ENCODE data around the gene LCN1. TPM values are rescaled to one million over a fixed set of nuclear protein-coding genes. Genes with fewer than 3 reads are reported as not detected.

The LCN1 gene
- total RNA-seq, 4 donors from 2014 or later, result not detected

DNA sequence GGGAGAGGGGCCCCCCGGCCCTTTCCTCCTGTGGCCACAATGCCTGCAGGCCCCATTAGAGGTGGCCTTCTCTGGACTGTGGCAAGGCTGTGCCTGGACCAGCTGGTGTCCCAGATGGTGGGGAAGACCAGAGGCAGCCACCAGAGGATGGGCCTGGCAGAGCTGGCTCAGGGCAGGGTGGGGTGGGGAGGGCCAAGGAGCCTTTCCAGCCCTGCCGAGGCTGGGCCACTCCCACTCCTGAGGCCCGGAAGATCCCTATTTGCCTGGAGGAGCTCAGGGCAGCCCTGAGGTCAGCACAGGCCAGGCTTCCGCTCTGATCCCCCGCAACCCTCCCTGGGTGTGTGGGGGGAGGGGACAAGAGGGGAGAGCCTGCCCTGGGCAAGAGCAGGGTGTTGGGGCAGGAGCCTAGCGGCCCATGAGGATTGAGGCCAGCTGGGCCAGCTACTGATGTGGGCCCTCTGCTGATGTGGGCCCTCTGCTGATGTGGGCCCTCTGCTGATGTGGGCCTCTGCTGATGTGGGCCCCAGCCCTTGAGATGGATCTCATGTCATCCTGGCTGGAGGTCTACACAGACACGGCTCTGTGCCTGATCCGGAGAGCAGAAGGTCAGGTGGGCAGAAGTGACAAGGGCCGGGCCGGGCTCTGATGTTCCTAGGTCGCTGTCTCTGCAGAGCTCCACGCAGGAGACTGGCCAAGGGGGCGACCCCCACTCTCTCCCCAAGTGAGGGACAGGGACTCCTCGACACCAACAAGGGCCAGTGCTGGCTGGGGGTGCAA lies 14.7 kb upstream of the LCN1 start:
- peaks cover 10 to 18% (median 12%) of the 10 kb centered on the region in 3 donors for H3K4me1 ChIP-seq
- DNase-seq, result no peak
- H3K27me3 ChIP-seq, result no peaks in the 10 kb centered on the region
- H3K9me3 ChIP-seq, result no peaks in the 10 kb centered on the region
- peaks cover 9 to 40% (median 15%) of the 10 kb centered on the region in 3 donors for H3K36me3 ChIP-seq
- TF ChIP-seq CTCF (IDR thresholded peaks at IDR 0.05) (no peak), POLR2A (IDR thresholded peaks at IDR 0.05) (no peak)
- no peak overlapping the region for H3K27ac ChIP-seq
- intact Hi-C loops (cut with DNase I), result no loop called here
- 87% methylated on average over 7 of the region's 14 CpGs; no CpG with 5 or more reads in 1 of the 2 donors for WGBS, 2 donors
- no peak overlapping the region for H3K4me3 ChIP-seq

GRCh38 chr9:135507104-135508035 lies 13.9 kb upstream of the LCN1 start:
- no peak overlapping the region for H3K27ac ChIP-seq
- H3K4me1 ChIP-seq, result peaks cover 2 to 9% (median 4%) of the 10 kb centered on the region in 3 donors
- TF ChIP-seq POLR2A (IDR thresholded peaks at IDR 0.05), result no peak
- no peak for TF ChIP-seq CTCF (IDR thresholded peaks at IDR 0.05)
- no peak for DNase-seq
- WGBS, 2 donors, result 81 to 84% methylated on average over 7 to 16 of the region's 23 CpGs
- intact Hi-C loops (cut with DNase I), result no loop called here
- peaks cover 9 to 32% (median 15%) of the 10 kb centered on the region in 3 donors for H3K36me3 ChIP-seq
- no peak overlapping the region for H3K4me3 ChIP-seq
- no peaks in the 10 kb centered on the region for H3K9me3 ChIP-seq
- no peaks in the 10 kb centered on the region for H3K27me3 ChIP-seq

DNA sequence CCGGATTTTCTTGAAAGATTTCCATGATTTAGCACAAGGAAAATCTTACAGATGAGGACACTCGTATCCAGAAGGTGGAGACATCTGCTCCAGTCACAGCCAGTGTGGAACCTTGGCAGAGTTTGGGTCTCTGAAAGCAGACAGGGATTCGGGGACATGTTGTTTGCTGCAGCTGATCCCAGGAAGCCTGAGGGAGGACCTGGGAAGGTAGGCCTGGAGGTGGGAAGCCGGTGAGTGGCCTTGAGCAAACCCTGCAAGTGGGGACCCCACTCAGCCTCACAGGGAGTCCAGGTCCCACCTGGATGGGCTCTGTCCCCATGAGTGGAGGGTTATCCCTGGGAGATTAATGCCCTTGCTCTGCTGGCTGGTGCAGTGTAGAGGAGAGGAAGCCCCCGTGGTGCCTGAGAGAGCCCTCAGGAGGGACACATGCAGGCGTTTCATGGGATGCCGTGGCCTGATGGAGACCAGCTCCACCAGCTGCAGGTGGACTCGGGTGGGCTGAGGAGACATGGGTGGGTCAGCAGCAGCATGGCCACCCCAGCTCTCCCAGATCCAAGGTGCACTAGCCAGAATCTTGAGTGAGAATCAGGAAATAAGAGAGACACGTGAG lies 12.9 kb upstream of the LCN1 start:
- no peaks in the 10 kb centered on the region for H3K27me3 ChIP-seq
- DNase-seq, result no peak
- peaks cover 0 to 4% (median 0%) of the 10 kb centered on the region in 3 donors for H3K4me1 ChIP-seq
- intact Hi-C loops (cut with DNase I), result no loop called here
- H3K36me3 ChIP-seq, result peaks cover 6 to 22% (median 15%) of the 10 kb centered on the region in 3 donors
- H3K27ac ChIP-seq, result no peak overlapping the region
- WGBS, 2 donors, result 83 to 91% methylated on average over 3 to 6 of the region's 9 CpGs
- H3K9me3 ChIP-seq, result no peaks in the 10 kb centered on the region
- no peak for TF ChIP-seq POLR2A (IDR thresholded peaks at IDR 0.05)
- H3K4me3 ChIP-seq, result no peak overlapping the region

DNA sequence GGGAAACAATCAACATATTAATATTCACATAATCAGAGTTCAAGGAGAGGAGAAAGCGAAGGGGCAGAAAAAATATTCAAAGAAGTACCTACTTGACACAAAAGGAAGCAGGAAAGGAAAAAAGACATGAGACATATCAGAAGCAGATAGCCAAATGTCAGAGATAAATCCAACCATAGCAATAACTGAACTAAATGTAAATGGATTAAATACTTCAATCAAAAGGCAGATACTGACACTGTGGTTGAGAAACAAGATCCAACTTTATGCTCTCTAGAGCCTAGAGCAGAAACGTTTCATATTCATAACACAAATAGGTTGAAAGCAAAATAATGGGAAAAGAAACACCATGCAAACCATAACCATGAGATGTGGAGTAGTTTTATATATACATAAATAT lies 11.8 kb upstream of the LCN1 start:
- H3K27me3 ChIP-seq, result peaks cover 0 to 2% (median 0%) of the 10 kb centered on the region in 4 donors
- WGBS, 2 donors, result 70 to 81% methylated on average over 2 of the region's 2 CpGs
- no peak for DNase-seq

More for the DNA sequence above, 11.8 kb upstream of the LCN1 start:
- intact Hi-C loops (cut with DNase I), result no loop called here
- no peak overlapping the region for H3K4me3 ChIP-seq
- TF ChIP-seq CTCF (IDR thresholded peaks at IDR 0.05), result no peak
- TF ChIP-seq POLR2A (IDR thresholded peaks at IDR 0.05), result no peak
- peaks cover 0 to 1% (median 0%) of the 10 kb centered on the region in 3 donors for H3K4me1 ChIP-seq
- H3K9me3 ChIP-seq, result no peaks in the 10 kb centered on the region
- H3K27ac ChIP-seq, result no peak overlapping the region
- H3K36me3 ChIP-seq, result peaks cover 0 to 11% (median 5%) of the 10 kb centered on the region in 3 donors

All from esophagus squamous epithelium (tissue), 5 donors.